ENCODE results near the gene METTL17. TPM values are rescaled to one million over a fixed set of nuclear protein-coding genes. Genes with fewer than 3 reads are reported as not detected.

The METTL17 gene
- total and polyA plus RNA-seq, 9 donors = 42.5 to 65.1 (median 49.9) TPM

- no peak overlapping the region for H3K4me3 ChIP-seq
- no peaks in the 10 kb centered on the region for H3K9me3 ChIP-seq
- H3K4me1 ChIP-seq (ENCODE audit: insufficient read depth) = peaks cover 23% of the 10 kb centered on the region
- 82 to 94% (median 89%) methylated on average over 4 of the region's 4 CpGs for WGBS, 3 donors
- H3K27ac ChIP-seq = no peak overlapping the region
- intact Hi-C loops (cut with DNase I) = no loop called here
- no peak for TF ChIP-seq CTCF (IDR thresholded peaks at IDR 0.05)
- DNase-seq = no peak
- H3K36me3 ChIP-seq = no peaks in the 10 kb centered on the region
- H3K27me3 ChIP-seq = no peaks in the 10 kb centered on the region
Measured at GRCh38 chr14:21033133-21033698, 43.4 kb downstream of the METTL17 start.

GRCh38 chr14:21034707-21035106, 44.9 kb downstream of the METTL17 start, which contains the start of gene RNASE13:
TSS of gene RNASE13 (minus strand) at chr14:21034807. CDS start at chr14:21034288, 519 bp downstream.
- Histone ChIP-seq H3K27me3 (no peaks in the 10 kb centered on the region), H3K9me3 (no peaks in the 10 kb centered on the region), H3K27ac (peak within 1 kb of the TSS in 1 of 2 donors; percentile 44), H3K36me3 (no peaks in the 10 kb centered on the region), H3K4me1 (ENCODE audit: insufficient read depth) (peaks cover 25% of the 10 kb centered on the region), H3K4me3 (no peak within 1 kb of the TSS)
- no peak for DNase-seq
- TF ChIP-seq CTCF (IDR thresholded peaks at IDR 0.05) = no peak
- TF ChIP-seq POLR2A (IDR thresholded peaks at IDR 0.05) = no peak
- WGBS, 3 donors = 32 to 39% (median 37%) methylated on average over 5 of the region's 5 CpGs
- intact Hi-C loops (cut with DNase I) = no loop called here

GRCh38 chr14:21036751-21037150, 47.0 kb downstream of the METTL17 start:
- intact Hi-C loops (cut with DNase I) = no loop called here
- Histone ChIP-seq H3K36me3 (no peaks in the 10 kb centered on the region), H3K9me3 (no peaks in the 10 kb centered on the region), H3K4me1 (ENCODE audit: insufficient read depth) (peaks cover 24% of the 10 kb centered on the region), H3K27ac (no peak overlapping the region), H3K27me3 (no peaks in the 10 kb centered on the region), H3K4me3 (no peak overlapping the region)
- TF ChIP-seq CTCF (IDR thresholded peaks at IDR 0.05) (no peak), EP300 (IDR thresholded peaks at IDR 0.05) (no peak), POLR2A (IDR thresholded peaks at IDR 0.05) (no peak)
- 95 to 98% (median 95%) methylated on average over 7 of the region's 7 CpGs for WGBS, 3 donors
- DNase-seq = no peak

GRCh38 chr14:21037156-21037555, 47.4 kb downstream of the METTL17 start:
- no peak for TF ChIP-seq EP300 (IDR thresholded peaks at IDR 0.05)
- intact Hi-C loops (cut with DNase I) = no loop called here
- H3K36me3 ChIP-seq = no peaks in the 10 kb centered on the region
- H3K27ac ChIP-seq = no peak overlapping the region
- 79 to 86% (median 81%) methylated on average over 3 of the region's 3 CpGs for WGBS, 3 donors
- DNase-seq = no peak
- H3K9me3 ChIP-seq = no peaks in the 10 kb centered on the region
- H3K4me3 ChIP-seq = no peak overlapping the region
- H3K27me3 ChIP-seq = no peaks in the 10 kb centered on the region
- peaks cover 23% of the 10 kb centered on the region for H3K4me1 ChIP-seq (ENCODE audit: insufficient read depth)
